ENCODE results near the gene FBXO44. TPM values are rescaled to one million over a fixed set of nuclear protein-coding genes. Genes with fewer than 3 reads are reported as not detected.
"Not testable (repeated sequence)": the region's sequence is repeated elsewhere in the genome, so short reads cannot be mapped to it uniquely, and the experiment has no call there.

Gene FBXO44
- 10 to 100 TPM; 15.3 to 30.5 (median 21.6) TPM for total RNA-seq
- 10 to 100 TPM; 27.9 to 39.4 (median 37.1) TPM for polyA plus RNA-seq
- long read RNA-seq, donor 1, partial matches to known transcripts = 0 of 1 reads
- long read RNA-seq, donor 1, other reads (novel, unspliced or antisense) = 0 of 1 reads
- long read RNA-seq, donor 2 = 0 reads

GRCh38 chr1:11654137-11654938 lies at the start of gene FBXO44, which contains the start of gene FBXO2:
Gene FBXO44 (plus strand): TSS chr1:11654877. CDS start chr1:11655836, 959 bp downstream.
Gene FBXO2 (minus strand): TSS chr1:11654429. CDS start chr1:11654340, 89 bp downstream.
- intact Hi-C loops (cut with DNase I; ENCODE audit: low total_unique reads) = loop anchor here (5.0 kb wide), 1 partner anchor 68 kb away; no protein-coding TSS in a partner anchor
- TF ChIP-seq POLR2AphosphoS5 (IDR thresholded peaks at IDR 0.05) = peak in 2 of 3 donors; percentile 8 to 31
- no peak for TF ChIP-seq POLR2A (IDR thresholded peaks at IDR 0.05)
- peaks cover 0 to 38% (median 11%) of the 10 kb centered on the region in 7 donors for H3K27me3 ChIP-seq (replicated peaks in 1 of 7)
- WGBS, 5 donors = 7 to 16% (median 8%) methylated on average over 5 to 94 of the region's 94 CpGs
- peaks cover 11 to 54% (median 44%) of the 10 kb centered on the region in 6 donors for H3K4me1 ChIP-seq
- H3K9me3 ChIP-seq = no peaks in the 10 kb centered on the region
- peaks cover 0 to 33% (median 8%) of the 10 kb centered on the region in 6 donors for H3K36me3 ChIP-seq
- H3K4me3 ChIP-seq = peak within 1 kb of the TSS; percentile 45 to 87 (median 56)
- H3K27ac ChIP-seq = peak within 1 kb of the TSS in 7 of 8 donors; percentile 32 to 80 (median 55)
- DNase-seq = peak; percentile 91

- no peaks in the 10 kb centered on the region for H3K36me3 ChIP-seq
- no peak for DNase-seq
- no peak overlapping the region for H3K4me3 ChIP-seq
- H3K4me1 ChIP-seq = no peaks in the 10 kb centered on the region
- 87 to 89% (median 89%) methylated on average over 6 of the region's 6 CpGs for WGBS, 5 donors
- TF ChIP-seq CTCF (IDR thresholded peaks at IDR 0.05 in 8 of 11, conservative IDR thresholded peaks at IDR 0.05 in 3 of 11) (no peak), POLR2AphosphoS5 (IDR thresholded peaks at IDR 0.05) (no peak), POLR2A (IDR thresholded peaks at IDR 0.05) (no peak)
- intact Hi-C loops (cut with DNase I; ENCODE audit: low total_unique reads) = no loop called here
- H3K9me3 ChIP-seq = peaks cover 0 to 7% (median 0%) of the 10 kb centered on the region in 8 donors
- H3K27me3 ChIP-seq (replicated peaks in 1 of 7) = peaks cover 0 to 32% (median 0%) of the 10 kb centered on the region in 7 donors
- H3K27ac ChIP-seq = no peak overlapping the region
Observed at GRCh38 chr1:11606775-11607174, 47.9 kb upstream of the FBXO44 start.

- intact Hi-C loops (cut with DNase I; ENCODE audit: low total_unique reads); DNase-seq: not testable (repeated sequence)
- 91 to 96% (median 94%) methylated on average over 20 to 35 of the region's 37 CpGs; no CpG with 5 or more reads in 1 of the 5 donors for WGBS, 5 donors
Observed at GRCh38 chr1:11608596-11609130, 46.0 kb upstream of the FBXO44 start.

GRCh38 chr1:11609378-11609777 lies 45.3 kb upstream of the FBXO44 start:
- intact Hi-C loops (cut with DNase I; ENCODE audit: low total_unique reads); H3K4me1 ChIP-seq; H3K9me3 ChIP-seq; H3K36me3 ChIP-seq; H3K4me3 ChIP-seq; H3K27ac ChIP-seq; DNase-seq: not testable (repeated sequence)
- H3K27me3 ChIP-seq (replicated peaks in 1 of 7) = peaks cover 0 to 24% (median 0%) of the 10 kb centered on the region in 7 donors
- 81 to 83% (median 82%) methylated on average over 8 to 13 of the region's 13 CpGs for WGBS, 5 donors

More at GRCh38 chr1:11608596-11609130, 46.0 kb upstream of the FBXO44 start:
- not testable (repeated sequence) for H3K4me1 ChIP-seq, H3K27ac ChIP-seq, H3K36me3 ChIP-seq, H3K4me3 ChIP-seq, H3K9me3 ChIP-seq
- peaks cover 0 to 24% (median 0%) of the 10 kb centered on the region in 7 donors for H3K27me3 ChIP-seq (replicated peaks in 1 of 7)

GRCh38 chr1:11610629-11611180 lies 44.0 kb upstream of the FBXO44 start:
- no peak overlapping the region for H3K27ac ChIP-seq
- intact Hi-C loops (cut with DNase I; ENCODE audit: low total_unique reads) = no loop called here
- WGBS, 5 donors = 55 to 71% (median 60%) methylated on average over 6 of the region's 6 CpGs
- peaks cover 0 to 33% (median 0%) of the 10 kb centered on the region in 7 donors for H3K27me3 ChIP-seq (replicated peaks in 1 of 7)
- H3K9me3 ChIP-seq = peaks cover 0 to 7% (median 0%) of the 10 kb centered on the region in 8 donors
- no peak for DNase-seq
- H3K4me1 ChIP-seq = no peaks in the 10 kb centered on the region
- no peak overlapping the region for H3K4me3 ChIP-seq
- TF ChIP-seq POLR2AphosphoS5 (IDR thresholded peaks at IDR 0.05) (no peak), POLR2A (IDR thresholded peaks at IDR 0.05) (no peak), CTCF (IDR thresholded peaks at IDR 0.05 in 8 of 11, conservative IDR thresholded peaks at IDR 0.05 in 3 of 11) (no peak)
- H3K36me3 ChIP-seq = no peaks in the 10 kb centered on the region
